ENCODE data around the gene MAMSTR.

DNA sequence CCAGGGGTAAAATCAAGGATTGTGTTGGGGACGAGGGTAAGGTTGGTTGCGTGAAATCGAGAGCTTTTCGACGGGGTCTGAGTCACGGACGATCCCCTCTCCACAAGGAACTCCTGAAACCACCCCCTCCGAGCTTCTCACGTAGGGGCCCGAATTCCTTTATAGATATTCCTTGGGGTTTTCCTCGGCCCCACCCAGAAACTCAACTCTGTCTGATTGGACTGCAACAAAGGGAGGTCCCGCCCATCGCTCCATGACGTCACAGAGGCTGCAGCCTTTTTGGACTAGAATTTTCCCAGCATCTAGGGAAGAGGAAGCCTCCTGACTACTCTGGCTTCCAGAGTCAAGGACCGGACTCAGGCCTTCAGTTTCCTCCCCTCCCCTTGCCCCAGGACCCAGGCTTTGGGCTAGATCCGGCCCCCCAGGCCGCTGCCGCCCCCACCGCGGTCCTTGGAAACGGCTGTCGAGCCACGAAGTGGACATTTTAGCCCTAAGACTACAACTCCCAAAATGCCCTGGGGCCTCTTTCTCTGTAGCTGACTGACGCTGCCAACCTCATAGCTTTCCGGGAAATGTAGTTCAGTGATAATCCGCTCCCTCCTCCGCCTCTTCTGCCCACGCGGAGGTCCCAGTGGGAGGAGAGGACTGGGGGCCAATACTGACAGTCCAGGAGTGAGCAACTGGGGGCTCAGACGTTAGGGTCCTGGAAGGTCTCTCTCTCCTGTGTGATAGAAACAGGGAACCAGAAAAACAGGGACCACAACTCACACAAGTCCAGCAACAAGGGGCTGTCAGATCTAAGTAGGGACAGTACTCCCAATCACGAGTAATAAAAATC, 27.4 kb upstream of the MAMSTR start, which contains the start of gene IZUMO1:
- no peak for TF ChIP-seq EP300 (IDR thresholded peaks at IDR 0.05)
- TF ChIP-seq, protein P1, sequence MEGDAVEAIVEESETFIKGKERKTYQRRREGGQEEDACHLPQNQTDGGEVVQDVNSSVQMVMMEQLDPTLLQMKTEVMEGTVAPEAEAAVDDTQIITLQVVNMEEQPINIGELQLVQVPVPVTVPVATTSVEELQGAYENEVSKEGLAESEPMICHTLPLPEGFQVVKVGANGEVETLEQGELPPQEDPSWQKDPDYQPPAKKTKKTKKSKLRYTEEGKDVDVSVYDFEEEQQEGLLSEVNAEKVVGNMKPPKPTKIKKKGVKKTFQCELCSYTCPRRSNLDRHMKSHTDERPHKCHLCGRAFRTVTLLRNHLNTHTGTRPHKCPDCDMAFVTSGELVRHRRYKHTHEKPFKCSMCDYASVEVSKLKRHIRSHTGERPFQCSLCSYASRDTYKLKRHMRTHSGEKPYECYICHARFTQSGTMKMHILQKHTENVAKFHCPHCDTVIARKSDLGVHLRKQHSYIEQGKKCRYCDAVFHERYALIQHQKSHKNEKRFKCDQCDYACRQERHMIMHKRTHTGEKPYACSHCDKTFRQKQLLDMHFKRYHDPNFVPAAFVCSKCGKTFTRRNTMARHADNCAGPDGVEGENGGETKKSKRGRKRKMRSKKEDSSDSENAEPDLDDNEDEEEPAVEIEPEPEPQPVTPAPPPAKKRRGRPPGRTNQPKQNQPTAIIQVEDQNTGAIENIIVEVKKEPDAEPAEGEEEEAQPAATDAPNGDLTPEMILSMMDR (IDR thresholded peaks at IDR 0.05), result no peak
- peak in 1 of 3 donors; percentile 17 for TF ChIP-seq POLR2AphosphoS5 (IDR thresholded peaks at IDR 0.05)

Data from stomach (tissue), 4 donors.